Right renal pelvis (tissue), 4 donors: Measurements from ENCODE around the gene HRC. TPM values are rescaled to one million over a fixed set of nuclear protein-coding genes. Genes with fewer than 3 reads are reported as not detected.

ENCODE experiments used
- polyA plus RNA-seq, 4 donors: library from polyadenylated mRNA; unstranded; fragments of 120-200 nt; gene quantifications; one replicate each; pipeline ENCODE4 v1.2.1, GENCODE V29; 2013; ENCODE audit not compliant: insufficient read length in 4 of 4

The HRC gene
- polyA plus RNA-seq, 4 donors = 27.0 to 30.6 (median 29.7) TPM

Other genes with a start within 250 kb of the HRC start
- gene DHDH, start 221.7 kb downstream of the HRC start, polyA plus RNA-seq = 10 to 100 TPM in 1 of 4 donors, 1 to 10 TPM in 3; 4.9 to 11.6 (median 6.8) TPM
- gene BAX, start 200.5 kb downstream of the HRC start, polyA plus RNA-seq = 10 to 100 TPM; 72.5 to 91.2 (median 79.4) TPM
- 1,000 to 10,000 TPM; 2,163 to 3,232 (median 2,621) TPM for gene FTL, start 190.1 kb downstream of the HRC start, polyA plus RNA-seq
- gene GYS1, start 162.1 kb downstream of the HRC start, polyA plus RNA-seq = 10 to 100 TPM; 40.5 to 47.3 (median 41.6) TPM
- gene RUVBL2, start 161.5 kb downstream of the HRC start, polyA plus RNA-seq = 100 to 1,000 TPM in 1 of 4 donors, 10 to 100 TPM in 3; 77.1 to 105 (median 82.6) TPM
- gene LHB, start 138.3 kb downstream of the HRC start, polyA plus RNA-seq = under 1 TPM in 1 of 4 donors, not detected in 3; 0.26 TPM
- not detected for gene CGB3, start 131.1 kb downstream of the HRC start, polyA plus RNA-seq
- gene CGB2, start 123.5 kb downstream of the HRC start, polyA plus RNA-seq = under 1 TPM in 1 of 4 donors, not detected in 3; 0.10 TPM
- gene CGB1, start 118.5 kb downstream of the HRC start, polyA plus RNA-seq = not detected
- gene CGB5, start 111.5 kb downstream of the HRC start, polyA plus RNA-seq = under 1 TPM in 2 of 4 donors, not detected in 2; 0.13 to 0.29 TPM
- under 1 TPM in 2 of 4 donors, not detected in 2; 0.12 to 0.51 TPM for gene CGB8, start 106.3 kb downstream of the HRC start, polyA plus RNA-seq
- 1 to 10 TPM in 2 of 4 donors, under 1 TPM in 2; 0.79 to 1.9 (median 1.3) TPM for gene CGB7, start 97.6 kb downstream of the HRC start, polyA plus RNA-seq
- 1 to 10 TPM; 3.0 to 4.6 (median 3.7) TPM for gene NTF4, start 90.6 kb downstream of the HRC start, polyA plus RNA-seq
- gene KCNA7, start 82.7 kb downstream of the HRC start, polyA plus RNA-seq = under 1 TPM in 3 of 4 donors, not detected in 1; 0.03 to 0.07 (median 0.06) TPM
- gene SNRNP70, start 69.9 kb downstream of the HRC start, polyA plus RNA-seq = 100 to 1,000 TPM; 317 to 333 (median 329) TPM
- gene LIN7B, start 41.0 kb downstream of the HRC start, polyA plus RNA-seq = 1 to 10 TPM; 7.7 to 8.9 (median 8.2) TPM
- 1 to 10 TPM in 1 of 4 donors, under 1 TPM in 3; 0.59 to 1.2 (median 0.86) TPM for gene C19orf73, start 36.3 kb downstream of the HRC start, polyA plus RNA-seq
- gene PPFIA3, start 35.9 kb downstream of the HRC start, polyA plus RNA-seq = 1 to 10 TPM; 5.5 to 9.4 (median 6.0) TPM
- gene TRPM4, start 2.4 kb upstream of the HRC start, polyA plus RNA-seq = 10 to 100 TPM; 26.6 to 38.0 (median 31.0) TPM
- gene SLC6A16, start 169.8 kb upstream of the HRC start, polyA plus RNA-seq = 1 to 10 TPM; 2.5 to 3.3 (median 2.8) TPM
- gene CD37, start 180.0 kb upstream of the HRC start, polyA plus RNA-seq = 10 to 100 TPM; 28.9 to 42.9 (median 36.0) TPM
- gene TEAD2, start 207.0 kb upstream of the HRC start, polyA plus RNA-seq = 100 to 1,000 TPM in 2 of 4 donors, 10 to 100 TPM in 2; 95.9 to 107 (median 102) TPM
- gene DKKL1, start 208.5 kb upstream of the HRC start, polyA plus RNA-seq = 1 to 10 TPM; 3.3 to 6.9 (median 5.4) TPM
- gene KASH5, start 232.9 kb upstream of the HRC start, polyA plus RNA-seq = under 1 TPM in 3 of 4 donors, not detected in 1; 0.21 to 0.48 (median 0.29) TPM